Caco-2 (cell line): ENCODE data around the gene UBE2E2. TPM values are rescaled to one million over a fixed set of nuclear protein-coding genes. Genes with fewer than 3 reads are reported as not detected.

Experiments
- BruUV-seq: library from RNA; stranded (reverse); fragments of 400-500 nt; replicated peaks from 2 replicates; lab custom pipeline; 2021; lab: Mats Ljungman, UMichigan
- CTCF ChIA-PET: fragments of 300-600 bp; sonication (Branson Sonifier 250); formaldehyde crosslinking; loops from one replicate; lab custom pipeline; 2022; ENCODE audit warnings: antibody characterized with exemption; lab: Charles Lee
- POLR2A ChIA-PET: fragments of 300-600 bp; sonication (Branson Sonifier 250); formaldehyde crosslinking; loops from one replicate; lab custom pipeline; 2022; ENCODE audit warnings: antibody characterized with exemption; lab: Charles Lee
- DNase-seq, 2 experiments: peaks; one replicate each; pipeline versions ENCODE4 v3.0.0 to v3.0.0-alpha.2; 2020 to 2022
- H3K27me3 ChIP-seq: replicated peaks from 2 replicates; pipeline ENCODE4 v1.6.0; 2011; ENCODE audit warnings: low read length; ENCODE audit not compliant: control insufficient read depth, insufficient read depth
- H3K36me3 ChIP-seq: 2 replicates; pipeline ENCODE4 v1.5.1; 2011; ENCODE audit warnings: low read length; ENCODE audit not compliant: control insufficient read depth, insufficient read depth
- H3K4me1 ChIP-seq: fragments of 250-450 bp; sonication (Bioruptor Pico); 2 replicates; pipeline ENCODE4 v1.5.1; 2020; ENCODE audit warnings: mild to moderate bottlenecking
- H3K4me3 ChIP-seq: 2 replicates; pipeline ENCODE4 v1.5.1; 2011; ENCODE audit warnings: low read depth, mild to moderate bottlenecking, control low read depth, low read length
- H3K9me3 ChIP-seq: fragments of 250-450 bp; sonication (Bioruptor Pico); 2 replicates; pipeline ENCODE4 v1.5.1; 2020; ENCODE audit warnings: mild to moderate bottlenecking, moderate library complexity
- H3K27ac Mint-ChIP-seq: one replicate; pipeline ENCODE4 v1.8.0; 2022; ENCODE audit warnings: mixed read lengths; ENCODE audit not compliant: unreplicated experiment
- H3K27me3 Mint-ChIP-seq: one replicate; pipeline ENCODE4 v1.8.0; 2022; ENCODE audit warnings: mixed read lengths; ENCODE audit not compliant: insufficient read depth, unreplicated experiment
- H3K36me3 Mint-ChIP-seq: one replicate; pipeline ENCODE4 v1.8.0; 2022; ENCODE audit warnings: mild to moderate bottlenecking, mixed read lengths; ENCODE audit not compliant: insufficient read depth, unreplicated experiment
- H3K4me1 Mint-ChIP-seq: one replicate; pipeline ENCODE4 v1.8.0; 2022; ENCODE audit warnings: low read depth, mixed read lengths; ENCODE audit not compliant: unreplicated experiment
- H3K4me3 Mint-ChIP-seq: one replicate; pipeline ENCODE4 v1.8.0; 2022; ENCODE audit warnings: mild to moderate bottlenecking, moderate library complexity, mixed read lengths; ENCODE audit not compliant: unreplicated experiment
- H3K9me3 Mint-ChIP-seq: one replicate; pipeline ENCODE4 v1.8.0; 2022; ENCODE audit warnings: mixed read lengths; ENCODE audit not compliant: unreplicated experiment
- intact Hi-C: fragments of 100-400 bp; cut with micrococcal nuclease; formaldehyde crosslinking; loops from one replicate; pipeline ENCODE4 v1.10.0; 2022; ENCODE audit not compliant: unreplicated experiment
- total RNA-seq: library from RNA; stranded (reverse); gene quantifications from 2 replicates; pipeline ENCODE4 v1.2.3, GENCODE V29; 2022
- TF ChIP-seq, protein P1 (sequence below), 2 experiments: fragments of 200-600 bp in 1 of 2; IDR thresholded peaks; 1 replicate in 1 of 2; 2 replicates in 1 of 2; pipeline versions ENCODE4 v1.5.1 to v1.8.0; 2011 to 2022; ENCODE audit warnings: antibody characterized with exemption in 1 of 2, control low read depth in 1 of 2, inconsistent platforms in 1 of 2, low read depth in 1 of 2, low read length in 1 of 2, mild to moderate bottlenecking in 1 of 2, moderate library complexity in 1 of 2; ENCODE audit not compliant: insufficient read depth in 1 of 2, severe bottlenecking in 1 of 2, unreplicated experiment in 1 of 2

The UBE2E2 gene
- total RNA-seq, 1 experiment from 2014 or later, result 83.8 TPM

DNA sequence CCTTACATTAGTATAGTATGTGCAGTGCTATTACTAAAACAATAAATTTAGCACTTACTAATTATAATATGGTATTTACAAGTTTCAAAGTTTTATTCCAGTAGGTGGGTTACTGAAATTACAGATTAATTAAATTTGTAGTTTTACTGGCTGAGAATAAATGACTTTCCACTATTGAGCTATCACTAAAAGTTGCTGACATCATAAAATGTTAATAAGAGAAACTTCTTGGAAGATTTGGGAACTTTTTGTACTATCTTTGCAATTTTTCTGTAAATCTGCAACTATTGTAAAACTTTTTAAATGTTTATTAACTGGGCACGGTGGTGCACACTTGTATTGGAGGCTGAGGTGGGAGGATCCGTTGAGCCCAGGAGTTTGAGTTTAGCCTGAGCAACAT, 247.7 kb downstream of the UBE2E2 start:
- H3K4me1 Mint-ChIP-seq, result peaks cover 10% of the 10 kb centered on the region
- ChIA-PET CTCF (no interaction called here), POLR2A (no interaction called here)
- DNase-seq, result no peak
- no peaks in the 10 kb centered on the region for H3K36me3 Mint-ChIP-seq
- H3K27me3 ChIP-seq, result no peaks in the 10 kb centered on the region
- TF ChIP-seq, protein P1, sequence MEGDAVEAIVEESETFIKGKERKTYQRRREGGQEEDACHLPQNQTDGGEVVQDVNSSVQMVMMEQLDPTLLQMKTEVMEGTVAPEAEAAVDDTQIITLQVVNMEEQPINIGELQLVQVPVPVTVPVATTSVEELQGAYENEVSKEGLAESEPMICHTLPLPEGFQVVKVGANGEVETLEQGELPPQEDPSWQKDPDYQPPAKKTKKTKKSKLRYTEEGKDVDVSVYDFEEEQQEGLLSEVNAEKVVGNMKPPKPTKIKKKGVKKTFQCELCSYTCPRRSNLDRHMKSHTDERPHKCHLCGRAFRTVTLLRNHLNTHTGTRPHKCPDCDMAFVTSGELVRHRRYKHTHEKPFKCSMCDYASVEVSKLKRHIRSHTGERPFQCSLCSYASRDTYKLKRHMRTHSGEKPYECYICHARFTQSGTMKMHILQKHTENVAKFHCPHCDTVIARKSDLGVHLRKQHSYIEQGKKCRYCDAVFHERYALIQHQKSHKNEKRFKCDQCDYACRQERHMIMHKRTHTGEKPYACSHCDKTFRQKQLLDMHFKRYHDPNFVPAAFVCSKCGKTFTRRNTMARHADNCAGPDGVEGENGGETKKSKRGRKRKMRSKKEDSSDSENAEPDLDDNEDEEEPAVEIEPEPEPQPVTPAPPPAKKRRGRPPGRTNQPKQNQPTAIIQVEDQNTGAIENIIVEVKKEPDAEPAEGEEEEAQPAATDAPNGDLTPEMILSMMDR (IDR thresholded peaks at IDR 0.05; ENCODE audit: insufficient read depth in 1 of 2, low read depth in 1 of 2, low read length in 1 of 2, severe bottlenecking in 1 of 2, unreplicated experiment in 1 of 2), result no peak
- H3K36me3 ChIP-seq, result no peaks in the 10 kb centered on the region
- no peaks in the 10 kb centered on the region for H3K27me3 Mint-ChIP-seq
- no peak overlapping the region for H3K27ac Mint-ChIP-seq
- H3K9me3 ChIP-seq, result no peaks in the 10 kb centered on the region
- H3K9me3 Mint-ChIP-seq, result no peaks in the 10 kb centered on the region
- H3K4me1 ChIP-seq, result peaks cover 19% of the 10 kb centered on the region
- BruUV-seq, result no TSS peak
- no peak overlapping the region for H3K4me3 ChIP-seq
- intact Hi-C loops, result no loop called here
- H3K4me3 Mint-ChIP-seq, result no peak overlapping the region

DNA sequence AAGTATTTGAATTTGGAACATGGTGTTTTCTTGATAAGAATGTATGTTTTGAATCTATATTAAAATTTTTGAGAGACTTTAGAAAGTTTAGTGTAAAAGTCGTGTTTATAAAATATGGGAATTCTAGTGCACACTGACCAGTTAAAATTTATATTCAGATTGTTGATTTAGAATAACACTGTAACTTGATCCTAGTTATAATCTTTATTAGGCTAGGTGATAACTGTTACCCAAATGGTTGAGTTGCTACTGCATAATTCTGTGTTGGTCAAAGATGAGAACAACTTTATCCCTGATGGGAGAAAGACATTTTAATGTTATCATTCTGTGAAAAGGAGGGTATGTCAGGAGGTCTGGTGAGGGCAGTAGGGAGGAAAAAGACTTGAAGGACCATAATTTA, 249.3 kb downstream of the UBE2E2 start:
- no peaks in the 10 kb centered on the region for H3K36me3 ChIP-seq
- H3K27me3 ChIP-seq, result no peaks in the 10 kb centered on the region
- Mint-ChIP-seq H3K9me3 (no peaks in the 10 kb centered on the region), H3K27ac (no peak overlapping the region), H3K36me3 (no peaks in the 10 kb centered on the region), H3K4me3 (no peak overlapping the region), H3K27me3 (no peaks in the 10 kb centered on the region), H3K4me1 (no peaks in the 10 kb centered on the region)
- TF ChIP-seq, protein P1 (IDR thresholded peaks at IDR 0.05; ENCODE audit: insufficient read depth in 1 of 2, low read depth in 1 of 2, low read length in 1 of 2, severe bottlenecking in 1 of 2, unreplicated experiment in 1 of 2), result no peak
- peaks cover 13% of the 10 kb centered on the region for H3K4me1 ChIP-seq
- intact Hi-C loops, result no loop called here
- H3K4me3 ChIP-seq, result no peak overlapping the region
- no TSS peak for BruUV-seq
- CTCF ChIA-PET, result no interaction called here
- POLR2A ChIA-PET, result no interaction called here
- H3K9me3 ChIP-seq, result no peaks in the 10 kb centered on the region
- DNase-seq, result no peak

DNA sequence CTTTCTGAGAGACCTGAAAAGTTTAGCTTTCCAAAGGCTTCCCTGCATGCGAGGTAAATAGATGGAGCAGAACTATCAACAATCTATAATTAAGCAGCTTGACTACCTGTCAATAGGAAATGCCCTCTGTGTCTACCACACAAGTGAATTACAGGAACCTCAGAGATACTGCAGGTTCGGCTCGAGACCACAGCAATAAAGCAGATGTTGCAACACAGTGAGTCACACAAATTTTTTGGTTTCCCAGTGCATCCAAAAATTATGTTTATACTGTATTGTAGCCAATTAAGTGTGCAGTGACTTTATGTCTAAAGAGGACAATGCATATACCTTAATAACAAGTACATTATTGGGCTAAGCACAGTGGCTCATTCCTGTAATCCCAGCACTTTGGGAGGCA, 252.0 kb downstream of the UBE2E2 start:
- peaks cover 9% of the 10 kb centered on the region for H3K9me3 Mint-ChIP-seq
- no peak overlapping the region for H3K27ac Mint-ChIP-seq
- no peaks in the 10 kb centered on the region for H3K27me3 ChIP-seq
- H3K4me3 Mint-ChIP-seq, result no peak overlapping the region
- DNase-seq, result no peak
- H3K4me3 ChIP-seq, result no peak overlapping the region
- H3K4me1 Mint-ChIP-seq, result no peaks in the 10 kb centered on the region
- no peaks in the 10 kb centered on the region for H3K27me3 Mint-ChIP-seq
- H3K9me3 ChIP-seq, result no peaks in the 10 kb centered on the region
- TF ChIP-seq, protein P1 (IDR thresholded peaks at IDR 0.05; ENCODE audit: insufficient read depth in 1 of 2, low read depth in 1 of 2, low read length in 1 of 2, severe bottlenecking in 1 of 2, unreplicated experiment in 1 of 2), result no peak
- intact Hi-C loops, result no loop called here
- BruUV-seq, result no TSS peak
- no peaks in the 10 kb centered on the region for H3K36me3 Mint-ChIP-seq
- CTCF ChIA-PET, result no interaction called here
- H3K36me3 ChIP-seq, result no peaks in the 10 kb centered on the region
- H3K4me1 ChIP-seq, result no peaks in the 10 kb centered on the region
- POLR2A ChIA-PET, result no interaction called here
